GM12878 (cell line): ENCODE results near the gene COX6B2. TPM values are rescaled to one million over a fixed set of nuclear protein-coding genes. Genes with fewer than 3 reads are reported as not detected.

Experiments used
- ATAC-seq: fragments of 200-7000 bp; cut with Tn5 transposase; 3 replicates; pipeline ENCODE4 v1.9.1; 2020; ENCODE audit warnings: mild to moderate bottlenecking, moderate library complexity
- BruUV-seq: library from RNA; stranded (reverse); fragments of 400-500 nt; replicated peaks from 2 replicates; lab custom pipeline; 2021; lab: Mats Ljungman, UMichigan
- CTCF ChIA-PET: fragments of 300-600 bp; sonication (Branson Sonifier 250); formaldehyde crosslinking; extraction: SDS; loops from one replicate; lab custom pipeline; 2021; ENCODE audit warnings: inconsistent platforms; lab: Yijun Ruan, JAX
- POLR2A ChIA-PET: fragments of 350-600 bp; formaldehyde crosslinking; extraction: SDS; loops from one replicate; lab custom pipeline; 2021; ENCODE audit warnings: inconsistent platforms; lab: Charles Lee
- RAD21 ChIA-PET: fragments of 300-600 bp; sonication (Branson Sonifier 250); formaldehyde crosslinking; loops from one replicate; lab custom pipeline; 2023; ENCODE audit warnings: antibody characterized with exemption; ENCODE audit not compliant: unreplicated experiment; lab: Charles Lee
- SMC1A ChIA-PET: fragments of 300-600 bp; sonication (Branson Sonifier 250); formaldehyde crosslinking; loops from one replicate; lab custom pipeline; 2023; ENCODE audit not compliant: unreplicated experiment, uncharacterized antibody; lab: Charles Lee
- DNase-seq: peaks from one replicate; pipeline ENCODE4 v3.0.0-alpha.2; 2011; ENCODE audit warnings: low read depth, low spot score
- FAIRE-seq: peaks from 3 replicates; lab custom pipeline; 2011; peaks lifted over from hg19 to GRCh38; lab: Jason Lieb, UNC
- H2AFZ ChIP-seq: 2 replicates; pipeline ENCODE4 v1.6.0; 2011; ENCODE audit warnings: low read depth, low read length, control low read depth; ENCODE audit not compliant: control insufficient read depth
- H3K27ac ChIP-seq: 2 replicates; pipeline ENCODE4 v1.5.1; 2011; ENCODE audit warnings: control low read depth; ENCODE audit not compliant: control insufficient read depth, insufficient read depth
- H3K27me3 ChIP-seq, 2 experiments: replicated peaks in 1 of 2; 2 replicates each; pipeline versions ENCODE4 v1.6.0 to v1.6.1; 2011; ENCODE audit warnings: low read length in 1 of 2; ENCODE audit not compliant: control insufficient read depth in 2 of 2, insufficient read depth in 2 of 2
- H3K36me3 ChIP-seq, 2 experiments: 2 replicates each; pipeline ENCODE4 v1.5.1; 2011; ENCODE audit warnings: low read length in 1 of 2; ENCODE audit not compliant: control insufficient read depth in 2 of 2, insufficient read depth in 2 of 2
- H3K4me1 ChIP-seq: 2 replicates; pipeline ENCODE4 v1.6.1; 2011; ENCODE audit warnings: mild to moderate bottlenecking, low read length, moderate library complexity, mixed read lengths; ENCODE audit not compliant: control insufficient read depth, insufficient read depth
- H3K4me2 ChIP-seq: 2 replicates; pipeline ENCODE4 v1.6.0; 2011; ENCODE audit warnings: control low read depth; ENCODE audit not compliant: control insufficient read depth, insufficient read depth
- H3K4me3 ChIP-seq: fragments of 200-600 bp; sonication (generic); 2 replicates; pipeline ENCODE4 v1.5.1; 2016
- H3K79me2 ChIP-seq: 2 replicates; pipeline ENCODE4 v1.6.0; 2011; ENCODE audit warnings: low read length; ENCODE audit not compliant: control insufficient read depth, insufficient read depth
- H3K9ac ChIP-seq: 2 replicates; pipeline ENCODE4 v1.8.0; 2011; ENCODE audit warnings: low read length, control low read depth, mixed read lengths; ENCODE audit not compliant: control insufficient read depth, insufficient read depth
- H3K9me3 ChIP-seq: replicated peaks from 3 replicates; pipeline ENCODE4 v1.5.1; 2011; ENCODE audit warnings: mild to moderate bottlenecking, low read length; ENCODE audit not compliant: control insufficient read depth, insufficient read depth
- H4K20me1 ChIP-seq: 2 replicates; pipeline ENCODE4 v1.6.0; 2011; ENCODE audit not compliant: control insufficient read depth, insufficient read depth
- BMI1 ChIP-seq: fragments of 450-650 bp; IDR thresholded peaks from 2 replicates; pipeline ENCODE4 v1.6.1; 2016; ENCODE audit warnings: mild to moderate bottlenecking, moderate library complexity, borderline replicate concordance
- CBFB ChIP-seq: IDR thresholded peaks from 2 replicates; pipeline ENCODE4 v1.6.1; 2016; ENCODE audit warnings: antibody characterized with exemption, low read depth
- IKZF1 ChIP-seq: fragments of 450-650 bp; conservative IDR thresholded peaks from 2 replicates; pipeline ENCODE4 v1.6.1; 2017; ENCODE audit warnings: antibody characterized with exemption, mild to moderate bottlenecking
- KLF5 ChIP-seq: fragments of 450-650 bp; IDR thresholded peaks from 2 replicates; pipeline ENCODE4 v1.6.1; 2014; ENCODE audit warnings: mild to moderate bottlenecking; ENCODE audit not compliant: partially characterized antibody
- RAD21 ChIP-seq: IDR thresholded peaks from 2 replicates; pipeline ENCODE4 v1.6.1; 2011; ENCODE audit warnings: mild to moderate bottlenecking, low read depth, low read length, moderate library complexity; ENCODE audit not compliant: insufficient read depth
- RELB ChIP-seq: fragments of 450-650 bp; IDR thresholded peaks from 2 replicates; pipeline ENCODE4 v1.6.1; 2017; ENCODE audit warnings: low read depth, mild to moderate bottlenecking, moderate library complexity
- RFX5 ChIP-seq: IDR thresholded peaks from 2 replicates; pipeline ENCODE4 v1.6.1; 2011; ENCODE audit warnings: low read depth, low read length, improper control_type of control experiment
- RUNX3 ChIP-seq: IDR thresholded peaks from 2 replicates; pipeline ENCODE4 v1.6.1; 2012; ENCODE audit warnings: low read length, inconsistent platforms
- SIN3A ChIP-seq: IDR thresholded peaks from 2 replicates; pipeline ENCODE4 v1.6.1; 2012; ENCODE audit warnings: low read depth, low read length, improper control_type of control experiment
- SP1 ChIP-seq: IDR thresholded peaks from one replicate; pipeline ENCODE4 v1.6.1; 2011; ENCODE audit warnings: low read depth, low read length
- TBL1XR1 ChIP-seq: IDR thresholded peaks from 2 replicates; pipeline ENCODE4 v1.6.1; 2012; ENCODE audit warnings: low read depth, low read length, improper control_type of control experiment
- ZBTB33 ChIP-seq: fragments of 450-650 bp; IDR thresholded peaks from 2 replicates; pipeline ENCODE4 v1.6.1; 2017; ENCODE audit warnings: mild to moderate bottlenecking
- ZNF207 ChIP-seq: fragments of 450-650 bp; IDR thresholded peaks from 2 replicates; pipeline ENCODE4 v1.6.1; 2014; ENCODE audit warnings: antibody characterized with exemption, mild to moderate bottlenecking, borderline replicate concordance
- ZNF24 ChIP-seq: fragments of 450-650 bp; IDR thresholded peaks from 2 replicates; pipeline ENCODE4 v1.6.1; 2017; ENCODE audit warnings: antibody characterized with exemption, mild to moderate bottlenecking
- WGBS: methylation state at CpG from one replicate; pipeline ENCODE4 v1.1.6; 2016; ENCODE audit warnings: low lambda C conversion rate; ENCODE audit not compliant: insufficient replicate concordance, insufficient coverage; ENCODE audit errors: missing lambda C conversion rate; 5-methylcytosine and 5-hydroxymethylcytosine counted together
- in situ Hi-C: fragments of 300-500 bp; cut with MboI; formaldehyde crosslinking; loops from 9 replicates; pipeline ENCODE4 v1.14.3; 2018; ENCODE audit warnings: mixed read lengths
- intact Hi-C: fragments of 100-400 bp; cut with micrococcal nuclease; formaldehyde crosslinking; loops from one replicate; pipeline ENCODE4 v1.14.2; 2022; ENCODE audit not compliant: unreplicated experiment
- polyA plus RNA-seq, 11 experiments: library from polyadenylated mRNA; depleted of rRNA in 4 of 11; unstranded in 6 of 11; stranded (reverse) in 5 of 11; fragments of >200 nt; fragmentation: Nextera tagmentation in 4 of 11; fragmentation: Illumina TruSeq in 1 of 11; extraction: Ambion mirVana in 4 of 11; extraction: Trizol in 1 of 11; gene quantifications; 1 replicate in 1 of 11; 2 replicates in 10 of 11; pipeline versions ENCODE4 v1.2.1 to v1.2.3, GENCODE V29; 2011 to 2016; ENCODE audit warnings: inconsistent platforms in 2 of 11, missing spikeins in 2 of 11, low read depth in 1 of 11
- total RNA-seq, 4 experiments: library from RNA; depleted of rRNA in 3 of 4; stranded (reverse); fragments of >200 nt in 3 of 4; fragmentation: Illumina TruSeq in 1 of 4; extraction: Trizol in 1 of 4; gene quantifications; 2 replicates each; pipeline versions ENCODE4 v1.2.1 to v1.2.3, GENCODE V29; 2013 to 2021

Gene COX6B2
- total and polyA plus RNA-seq, 10 of the 15 experiments (the other 5 are each of a cell fraction or from before 2014, with no cell fraction given), result 0.05 to 0.08 (median 0.07) TPM; not detected in 6

- TF ChIP-seq BMI1, result no peak
- TF ChIP-seq RAD21, result peak; percentile 49
- peak; percentile 35 for TF ChIP-seq SP1
- no peak for TF ChIP-seq RELB
- no peak for TF ChIP-seq SIN3A
These were observed 52.8 kb downstream of the COX6B2 start (continued) for GRCh38 chr19:55301459-55302317.

DNA sequence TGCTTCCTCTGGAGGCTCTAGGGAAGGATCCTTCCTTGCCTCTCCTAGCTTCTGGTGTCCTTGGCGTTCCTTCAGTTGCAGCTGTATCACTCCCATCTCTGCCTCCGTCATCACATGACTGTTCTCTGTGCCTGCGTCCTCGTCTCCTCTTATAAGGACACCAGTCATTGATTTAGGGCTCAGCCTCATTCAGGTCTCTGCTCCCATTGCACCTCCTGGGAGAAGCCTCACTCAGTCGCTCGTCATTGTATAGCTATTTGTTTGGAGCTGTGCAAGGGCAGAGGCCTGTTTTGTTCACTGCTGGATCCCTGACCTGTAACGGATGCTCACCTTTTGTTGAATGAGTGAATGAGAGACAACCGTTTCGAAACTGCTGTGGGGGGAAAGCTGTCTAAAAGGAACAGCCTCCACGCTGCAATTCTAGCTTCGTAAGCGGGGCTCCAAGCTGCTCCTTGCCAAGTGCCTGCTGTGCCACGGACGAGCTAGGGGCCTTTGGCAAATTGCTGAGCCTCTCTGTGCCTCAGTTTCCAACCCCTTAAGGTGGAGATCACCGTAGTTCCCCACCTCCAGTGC lies 53.5 kb downstream of the COX6B2 start:
- ChIA-PET POLR2A (interaction anchor here (0.6 to 2.8 kb wide), 5 partner anchors 13 to 106 kb away, joined by 3 to 14 read pairs (median 4); partner anchors contain the start of genes KMT5C, PPP6R1, TMEM238 and UBE2S), RAD21 (interaction anchor here (0.6 to 2.8 kb wide), 14 partner anchors 9 to 329 kb away, joined by 3 to 28 read pairs (median 5); partner anchors contain the start of genes KMT5C, PPP6R1, TMEM238 and UBE2S), SMC1A (interaction anchor here (0.8 to 3.5 kb wide), 12 partner anchors 9 to 161 kb away, joined by 3 to 22 read pairs (median 4); partner anchors contain the start of genes ISOC2, KMT5C and TMEM238), CTCF (interaction anchor here (0.5 to 3.8 kb wide), 28 partner anchors 9 to 216 kb away, joined by 3 to 49 read pairs (median 4); partner anchors contain the start of genes BRSK1, HSPBP1, KMT5C and TMEM150B)
- no peak for FAIRE-seq
- DNase-seq, result no peak
- no peak for ATAC-seq
- in situ Hi-C loops, result no loop called here
- Histone ChIP-seq H3K9me3 (no peaks in the 10 kb centered on the region), H2AFZ (no peak overlapping the region), H3K79me2 (no peaks in the 10 kb centered on the region), H3K27me3 (no peaks in the 10 kb centered on the region), H3K4me1 (peaks cover 11% of the 10 kb centered on the region), H3K36me3 (no peaks in the 10 kb centered on the region), H3K4me2 (peak overlapping the region; percentile 83; the same call in 1 of the 2 replicates), H3K27ac (no peak overlapping the region), H3K9ac (no peak overlapping the region), H4K20me1 (no peaks in the 10 kb centered on the region; the same call in 1 of the 2 replicates), H3K4me3 (no peak overlapping the region)
- no TSS peak for BruUV-seq
- intact Hi-C loops, result loop anchor here (5.0 kb wide), 1 partner anchor 81 kb away; the partner anchor contains the start of gene TMEM238
- WGBS, result 40% methylated on average over 15 of the region's 15 CpGs
- no peak for TF ChIP-seq KLF5
- TF ChIP-seq RELB, result no peak
- TF ChIP-seq TBL1XR1, result no peak
- no peak for TF ChIP-seq ZNF24
- TF ChIP-seq CBFB, result no peak
- no peak for TF ChIP-seq RUNX3
- TF ChIP-seq RAD21, result no peak
- TF ChIP-seq RFX5, result no peak
- TF ChIP-seq IKZF1, result no peak
- no peak for TF ChIP-seq ZNF207
- TF ChIP-seq ZBTB33, result no peak
